ENCODE data around the gene PLXNA3.

DNA sequence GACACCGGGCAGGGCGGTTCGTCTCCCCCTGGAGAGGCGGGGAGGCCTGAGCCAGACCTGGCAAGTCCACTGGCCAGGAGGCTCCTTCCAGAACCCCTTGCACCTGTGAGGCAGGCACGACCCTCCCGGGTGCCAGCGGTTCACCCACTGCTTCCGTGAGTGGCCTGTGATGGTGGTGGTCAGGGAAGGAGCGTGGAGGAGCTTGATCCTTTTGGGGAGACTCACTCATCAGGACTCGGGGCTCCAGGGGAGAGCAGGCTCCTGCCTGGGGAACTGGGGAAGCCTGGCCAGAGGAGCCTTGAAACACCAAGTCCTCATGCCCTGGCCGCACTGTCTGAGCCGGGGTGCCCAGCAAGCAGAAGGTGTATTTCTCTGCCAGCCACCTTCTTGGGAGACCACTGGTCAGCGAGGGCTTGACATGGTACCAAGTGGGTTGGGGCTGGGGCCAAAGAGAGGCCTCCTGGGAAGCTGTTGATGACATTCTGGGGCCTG lies 13.3 kb upstream of the PLXNA3 start:
- TF ChIP-seq POLR2A (IDR thresholded peaks at IDR 0.05; ENCODE audit: extremely low read depth, insufficient read length) (no peak), MYC (IDR thresholded peaks at IDR 0.05; ENCODE audit: low read depth, low read length) (no peak)
- TF ChIP-seq, protein P1, sequence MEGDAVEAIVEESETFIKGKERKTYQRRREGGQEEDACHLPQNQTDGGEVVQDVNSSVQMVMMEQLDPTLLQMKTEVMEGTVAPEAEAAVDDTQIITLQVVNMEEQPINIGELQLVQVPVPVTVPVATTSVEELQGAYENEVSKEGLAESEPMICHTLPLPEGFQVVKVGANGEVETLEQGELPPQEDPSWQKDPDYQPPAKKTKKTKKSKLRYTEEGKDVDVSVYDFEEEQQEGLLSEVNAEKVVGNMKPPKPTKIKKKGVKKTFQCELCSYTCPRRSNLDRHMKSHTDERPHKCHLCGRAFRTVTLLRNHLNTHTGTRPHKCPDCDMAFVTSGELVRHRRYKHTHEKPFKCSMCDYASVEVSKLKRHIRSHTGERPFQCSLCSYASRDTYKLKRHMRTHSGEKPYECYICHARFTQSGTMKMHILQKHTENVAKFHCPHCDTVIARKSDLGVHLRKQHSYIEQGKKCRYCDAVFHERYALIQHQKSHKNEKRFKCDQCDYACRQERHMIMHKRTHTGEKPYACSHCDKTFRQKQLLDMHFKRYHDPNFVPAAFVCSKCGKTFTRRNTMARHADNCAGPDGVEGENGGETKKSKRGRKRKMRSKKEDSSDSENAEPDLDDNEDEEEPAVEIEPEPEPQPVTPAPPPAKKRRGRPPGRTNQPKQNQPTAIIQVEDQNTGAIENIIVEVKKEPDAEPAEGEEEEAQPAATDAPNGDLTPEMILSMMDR (IDR thresholded peaks at IDR 0.05; ENCODE audit: low read depth, low read length), result no peak
- TF ChIP-seq, protein P2, sequence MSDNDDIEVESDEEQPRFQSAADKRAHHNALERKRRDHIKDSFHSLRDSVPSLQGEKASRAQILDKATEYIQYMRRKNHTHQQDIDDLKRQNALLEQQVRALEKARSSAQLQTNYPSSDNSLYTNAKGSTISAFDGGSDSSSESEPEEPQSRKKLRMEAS (IDR thresholded peaks at IDR 0.05; ENCODE audit: low read depth, low read length), result no peak

Measured in NB4 (cell line).